Activated gamma-delta T cell treated with anti-CD3 and anti-CD28 coated beads, Interleukin-2, amount 50 U/mL, for 16 hours (primary cell): Measurements from ENCODE around the gene FBRSL1.
A peak's percentile ranks its signal among the peaks of the same experiment; 100 is the strongest.

ENCODE experiments used
- DNase-seq: peaks from one replicate; pipeline ENCODE4 v3.0.0-alpha.2; 2020; ENCODE audit warnings: low read depth

FBRSL1 gene

GRCh38 chr12:132511516-132512196 lies 21.7 kb downstream of the FBRSL1 start:
- no peak for DNase-seq

GRCh38 chr12:132512197-132513069 lies 22.5 kb downstream of the FBRSL1 start:
- no peak for DNase-seq

DNA sequence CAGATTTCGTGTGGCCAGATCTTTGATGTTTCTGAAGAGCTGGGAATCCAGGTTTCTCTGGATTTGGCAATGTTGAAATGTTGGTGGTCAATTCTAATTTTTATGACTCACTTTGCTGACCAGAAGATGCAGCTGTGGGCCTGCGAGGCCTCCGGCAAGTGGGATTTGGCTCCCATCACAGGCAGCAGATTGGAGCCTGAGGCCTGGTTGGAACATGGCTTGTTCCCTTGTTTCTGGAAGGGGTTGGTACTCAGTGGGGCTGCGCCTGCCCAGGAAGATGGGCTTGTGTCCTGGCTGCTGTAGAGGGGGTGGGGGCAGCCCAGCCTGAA lies 23.1 kb downstream of the FBRSL1 start:
- DNase-seq, result no peak

DNA sequence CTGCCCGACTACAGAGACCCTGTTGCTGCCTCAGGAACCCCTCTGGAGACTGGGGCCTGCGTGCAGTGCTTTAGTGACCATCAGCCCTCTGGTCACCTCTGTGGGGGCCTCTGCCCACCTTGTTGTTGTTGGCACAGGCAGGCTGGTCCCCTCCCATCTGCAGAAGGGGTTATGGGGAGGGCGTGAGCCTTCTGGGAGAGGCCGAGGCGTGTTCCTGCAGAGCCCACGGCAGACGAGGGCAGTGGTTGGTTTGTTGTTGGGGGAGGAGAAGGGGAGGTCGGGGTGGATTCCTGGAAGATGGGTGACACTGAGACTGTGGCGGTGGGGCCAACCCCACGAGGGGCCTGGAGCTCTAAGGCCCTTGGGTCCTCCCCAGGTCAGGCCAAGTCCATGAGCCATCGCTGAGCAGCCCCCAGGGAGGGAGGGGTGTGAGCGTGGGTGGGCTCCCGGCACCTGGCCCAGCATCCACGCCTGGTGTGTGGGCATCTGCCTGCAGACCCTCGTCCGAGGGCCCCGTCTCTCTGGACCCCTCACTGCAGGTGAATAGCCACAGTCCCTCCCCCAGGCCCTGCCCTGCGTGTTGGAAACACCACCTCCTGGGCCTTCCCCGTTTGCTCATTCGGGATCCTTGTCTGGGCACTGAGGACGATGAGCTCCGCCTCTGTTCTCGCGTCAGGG lies 23.6 kb downstream of the FBRSL1 start:
- DNase-seq, result no peak

DNA sequence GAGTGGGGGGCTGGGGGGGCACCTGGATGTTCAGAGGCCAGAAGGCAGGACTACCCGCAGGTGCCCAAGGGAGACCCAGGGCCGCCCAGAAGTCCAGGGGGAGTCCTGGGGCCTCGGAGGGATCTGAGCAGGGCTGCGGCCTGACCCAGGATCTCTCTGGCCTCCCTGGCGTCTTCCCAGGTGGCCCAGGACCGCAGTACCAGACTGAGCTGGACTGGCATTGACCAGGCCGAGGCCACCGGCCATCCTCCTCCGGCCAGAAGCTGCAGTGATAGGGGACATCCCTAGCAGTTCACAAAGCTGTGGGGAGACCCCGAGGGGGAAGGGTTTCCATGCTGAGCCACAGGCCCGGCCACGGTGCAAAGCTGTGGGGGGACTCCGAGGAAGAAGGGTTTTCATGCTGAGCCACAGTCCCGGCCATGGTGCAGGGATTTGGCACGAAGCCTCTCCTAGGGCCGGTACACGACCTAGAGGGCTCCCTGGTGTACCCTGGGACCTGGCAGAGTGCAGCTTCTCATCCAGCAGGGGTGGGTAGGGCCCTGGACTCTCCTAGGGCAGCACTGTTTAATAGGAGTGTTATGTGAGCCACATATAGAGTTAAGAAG lies 24.4 kb downstream of the FBRSL1 start:
- no peak for DNase-seq

- no peak for DNase-seq
These were observed 24.9 kb downstream of the FBRSL1 start for GRCh38 chr12:132514838-132515237.

DNA sequence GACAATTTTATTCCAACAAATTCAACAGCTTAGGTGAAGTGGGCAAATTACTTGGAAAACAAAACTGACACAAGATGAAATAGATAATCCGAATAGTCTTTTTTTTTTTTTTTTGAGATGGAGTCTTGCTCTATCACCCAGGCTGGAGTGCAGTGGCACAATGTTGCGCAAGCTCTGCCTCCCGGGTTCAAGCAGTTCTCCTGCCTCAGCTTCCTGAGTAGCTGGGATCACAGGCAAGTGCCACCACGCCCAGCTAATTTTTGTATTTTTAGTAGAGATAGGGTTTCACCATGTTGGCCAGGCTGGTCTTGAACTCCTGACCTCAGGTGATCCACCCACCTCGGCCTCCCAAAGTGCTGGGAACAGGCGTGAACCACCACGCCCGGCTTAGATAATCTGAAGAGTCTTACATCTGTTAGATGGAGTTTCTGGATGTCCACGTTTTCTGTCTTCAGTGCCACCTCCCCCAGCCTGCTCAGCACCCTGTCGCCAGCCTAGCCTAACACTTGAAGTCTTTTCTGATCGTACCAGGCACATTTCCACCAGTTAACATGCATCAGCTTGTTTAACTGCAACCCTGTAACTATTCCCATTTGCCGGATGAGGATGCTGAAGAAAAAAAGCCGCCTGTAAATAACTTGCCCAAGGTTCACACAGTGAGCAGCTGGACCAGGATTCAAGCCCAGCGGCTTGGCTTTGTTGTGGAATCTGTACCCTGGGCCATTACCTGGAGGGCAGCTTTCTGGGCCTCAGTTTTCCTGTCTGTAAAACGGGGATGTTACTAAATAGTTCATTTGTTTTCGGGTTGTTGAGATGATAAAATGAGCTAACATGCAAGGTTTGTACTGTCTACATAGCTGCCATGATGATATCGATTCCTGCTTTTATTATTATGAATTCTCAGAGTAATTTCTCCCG lies 26.4 kb downstream of the FBRSL1 start:
- DNase-seq, result no peak

GRCh38 chr12:132517013-132517739 lies 27.2 kb downstream of the FBRSL1 start:
- no peak for DNase-seq

- DNase-seq, result no peak
These were observed 27.8 kb downstream of the FBRSL1 start for GRCh38 chr12:132517740-132518100.

GRCh38 chr12:132518354-132518992 lies 28.5 kb downstream of the FBRSL1 start:
- no peak for DNase-seq

- DNase-seq, result no peak
These were observed 30.7 kb downstream of the FBRSL1 start for GRCh38 chr12:132520421-132521199.

DNA sequence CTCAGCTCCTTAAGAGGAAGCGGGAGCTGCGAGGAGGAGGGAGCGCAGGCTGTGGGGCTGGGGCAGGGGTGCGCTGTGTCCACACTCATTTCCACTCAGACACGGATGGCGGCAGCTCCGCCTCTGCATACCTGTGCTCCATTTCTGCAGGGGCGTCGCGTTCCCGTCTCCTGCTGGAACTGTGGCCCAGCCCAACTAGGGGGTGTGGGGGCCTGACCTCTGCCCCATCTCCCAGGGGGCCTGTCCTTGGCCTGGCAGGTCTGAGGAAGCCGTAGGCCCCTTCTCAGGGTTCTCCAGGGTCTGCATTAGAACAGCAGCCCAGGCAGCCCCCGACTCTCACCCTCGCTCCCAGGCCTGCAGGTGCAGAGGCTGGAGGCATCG lies 31.2 kb downstream of the FBRSL1 start:
- DNase-seq, result no peak

DNA sequence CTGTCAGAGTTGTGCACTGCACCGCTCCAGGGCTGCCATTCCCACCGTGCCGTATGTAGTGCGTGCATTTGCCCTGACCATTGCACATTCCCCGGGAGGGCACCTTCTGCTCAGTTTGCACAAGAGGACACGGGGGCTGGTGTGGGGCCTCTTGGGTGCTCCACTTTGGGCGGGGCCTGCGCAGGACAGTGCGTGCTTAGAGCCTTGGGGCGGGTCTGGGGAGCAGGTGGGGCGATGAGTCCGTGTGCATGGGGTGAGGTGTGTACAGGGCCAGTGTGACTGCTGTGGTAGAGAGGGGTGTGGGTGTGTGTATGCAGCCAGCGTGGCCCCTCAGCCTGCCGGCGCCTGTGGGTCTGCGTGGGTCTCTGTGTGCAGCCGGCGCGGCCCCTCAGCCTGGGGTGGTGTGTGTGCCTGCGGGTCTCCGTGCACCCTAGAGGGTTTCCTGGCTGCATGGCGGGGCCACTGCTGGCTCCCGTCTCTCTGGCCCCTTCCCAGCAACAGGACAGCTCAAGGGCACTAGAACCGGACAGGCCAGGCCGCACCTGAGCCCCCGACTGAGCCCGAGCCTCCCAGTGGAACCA lies 31.9 kb downstream of the FBRSL1 start:
- no peak for DNase-seq

- DNase-seq, result no peak
These were observed 32.8 kb downstream of the FBRSL1 start for GRCh38 chr12:132522592-132523380.

DNA sequence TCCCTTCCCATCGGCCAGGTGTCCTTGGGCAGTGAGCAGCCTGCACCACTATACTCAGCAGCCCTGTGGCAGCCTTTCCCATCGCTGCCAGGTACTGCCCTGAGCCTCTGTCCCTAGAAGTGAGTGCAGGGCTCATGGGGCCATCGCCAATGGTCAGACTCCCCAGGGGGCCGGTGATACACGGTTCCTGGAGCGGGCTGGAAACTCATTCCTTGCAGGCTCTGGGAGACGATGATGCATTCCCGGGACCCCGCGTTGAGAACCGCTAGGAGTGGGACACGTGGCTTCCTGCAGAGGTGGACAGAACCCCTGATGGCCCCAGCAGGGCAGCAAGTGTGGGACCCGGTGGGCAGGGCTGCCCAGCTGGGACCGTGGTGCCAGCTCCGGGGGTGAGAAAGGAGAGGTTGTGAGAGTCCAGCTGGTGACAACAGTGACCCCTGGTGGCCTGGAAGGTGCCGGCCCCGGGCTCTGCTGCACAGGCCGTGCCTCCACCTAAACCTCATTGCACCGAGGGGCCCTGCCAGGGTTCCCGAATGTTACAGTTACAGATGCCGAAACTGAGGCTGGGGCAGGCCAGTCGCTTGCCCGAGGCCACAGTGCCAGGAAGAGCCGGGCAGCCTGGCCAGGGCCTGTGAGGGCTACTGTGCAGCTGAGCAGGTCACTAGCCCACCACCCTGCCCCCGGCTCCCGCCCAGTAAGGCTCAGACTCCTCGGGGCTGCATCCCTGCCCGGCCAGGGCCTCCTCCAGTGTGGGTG lies 33.8 kb downstream of the FBRSL1 start:
- peak; percentile 58 for DNase-seq

DNA sequence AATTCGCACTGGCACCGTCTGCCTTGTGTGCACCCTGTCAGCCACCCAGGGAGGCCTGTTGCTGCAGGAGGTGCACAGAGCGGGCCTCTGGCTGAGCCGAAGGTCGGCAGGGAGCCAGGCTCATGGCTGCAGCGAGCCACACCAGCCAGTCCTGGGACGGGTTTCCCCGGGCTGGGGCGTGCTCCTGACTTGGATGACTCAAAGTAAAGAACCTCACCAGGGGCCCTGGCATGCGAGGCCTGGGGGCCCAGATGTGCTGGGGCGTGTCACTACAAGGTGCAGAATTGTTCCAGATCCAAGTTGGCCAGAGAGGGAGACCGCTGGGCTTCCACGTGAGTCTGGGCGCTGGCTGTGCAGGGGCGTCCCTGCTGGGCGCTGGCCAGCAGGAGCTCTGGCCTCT lies 34.5 kb downstream of the FBRSL1 start:
- no peak for DNase-seq

DNA sequence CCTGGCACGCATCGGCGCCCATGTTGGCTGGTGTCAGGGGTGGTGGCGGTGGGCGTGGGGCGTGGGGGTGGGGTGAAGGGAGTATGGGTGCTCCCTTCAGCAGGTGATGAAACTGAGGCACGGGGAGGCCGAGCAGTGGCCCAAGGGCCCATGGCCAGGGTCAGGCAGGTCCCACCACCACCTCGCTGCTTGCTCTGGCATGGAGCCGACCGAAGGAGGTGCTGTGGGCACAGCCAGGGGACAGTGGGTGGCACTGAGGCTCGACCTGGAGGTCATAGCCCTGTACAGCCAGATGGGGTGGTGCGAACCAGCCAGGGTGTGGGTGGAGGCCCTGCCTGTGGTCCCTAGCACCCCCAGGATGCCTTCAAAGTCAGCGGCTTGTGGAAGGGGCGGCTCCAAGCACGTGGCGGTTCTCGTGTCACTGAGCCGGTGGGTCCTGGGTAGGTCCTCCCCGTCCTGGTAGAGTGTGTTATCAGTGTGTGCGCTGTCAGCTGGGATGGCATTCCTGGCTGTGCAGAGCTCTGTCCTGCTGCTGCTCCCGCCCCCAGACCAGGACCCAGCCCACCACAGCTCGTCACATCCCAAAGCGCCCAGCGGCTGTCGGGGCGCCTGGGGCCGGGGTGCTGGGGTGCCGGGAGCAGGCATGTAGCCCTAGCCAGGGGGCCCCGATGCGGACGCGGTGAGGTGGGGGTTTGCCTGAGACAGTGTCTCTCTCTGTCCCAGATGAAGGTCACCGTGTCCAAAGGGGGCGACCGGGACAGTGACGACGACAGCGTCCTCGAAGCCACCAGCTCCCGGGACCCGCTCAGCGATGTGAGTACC lies 35.3 kb downstream of the FBRSL1 start:
- no peak for DNase-seq
